HG02852 (cell line): ENCODE data around the gene CLSTN2.

Experiments used
- ATAC-seq: cut with Tn5 transposase; IDR thresholded peaks from one replicate; pipeline ENCODE4 v1.9.1; 2021; ENCODE audit warnings: mild to moderate bottlenecking, moderate library complexity; ENCODE audit not compliant: unreplicated experiment

The CLSTN2 gene

GRCh38 chr3:140614001-140614400 lies 679.0 kb downstream of the CLSTN2 start:
- ATAC-seq: no peak

- ATAC-seq: no peak
Measured at GRCh38 chr3:140617135-140617534, 682.1 kb downstream of the CLSTN2 start.

GRCh38 chr3:140626856-140627255 lies 691.9 kb downstream of the CLSTN2 start:
- no peak for ATAC-seq
